Measurements from ENCODE around the gene CDNF.
"Not testable (repeated sequence)": the region's sequence is repeated elsewhere in the genome, so short reads cannot be mapped to it uniquely, and the experiment has no call there.

CDNF gene

DNA sequence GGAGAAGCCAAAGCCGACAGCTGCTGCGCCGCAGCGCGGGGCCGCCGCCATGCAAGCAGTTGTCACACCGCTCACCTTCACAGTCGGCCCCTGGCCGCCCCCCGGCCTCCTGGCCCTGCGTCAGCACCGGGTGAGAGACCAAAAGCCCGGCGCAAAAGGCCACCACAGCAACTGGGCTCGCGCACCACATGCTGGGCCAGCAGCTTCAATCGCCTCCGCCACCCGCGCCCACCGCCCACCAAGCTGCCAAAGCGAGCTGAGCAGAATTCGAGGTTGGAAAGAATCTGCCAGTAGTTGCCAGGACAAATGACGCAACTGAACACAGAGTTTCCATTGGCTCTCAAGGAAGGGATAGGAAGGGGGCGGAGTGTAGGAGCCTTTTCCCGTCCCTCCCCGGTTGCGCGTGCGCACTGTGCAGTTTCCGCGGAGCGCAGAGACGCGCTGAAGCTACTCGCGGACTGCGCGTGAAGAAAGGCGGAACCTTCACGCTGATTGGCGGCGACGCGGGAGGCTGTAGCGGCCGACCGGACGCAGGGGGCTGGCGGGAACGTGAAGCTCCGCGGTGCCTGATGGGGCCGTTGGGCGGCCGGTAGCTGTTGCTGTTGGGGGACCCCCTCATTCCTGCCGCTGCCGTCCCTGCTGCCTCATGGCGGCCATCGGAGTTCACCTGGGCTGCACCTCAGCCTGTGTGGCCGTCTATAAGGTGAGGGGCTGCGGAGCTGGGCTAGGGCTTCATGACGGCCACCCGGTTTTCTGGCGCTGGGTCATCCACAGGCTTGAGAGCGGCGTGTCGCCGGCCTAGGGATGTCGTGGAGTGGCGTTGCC is at the start of gene CDNF, which contains the start of the genes HSPA14 and MSANTD7:
Gene CDNF, minus strand, starts transcription at position 281 of the 825 bp plus-strand sequence. Its CDS starts 91 bp downstream, at position 190.
Gene HSPA14, plus strand, starts transcription at position 550 of the 825 bp plus-strand sequence. Its CDS starts 97 bp downstream, at position 647.
Gene MSANTD7, plus strand, starts transcription at position 550 of the 825 bp plus-strand sequence. CDS start 3,979 bp downstream, outside the sequence.
- Histone ChIP-seq H2AFZ (ENCODE audit: low read depth, low read length) (peak within 1 kb of the TSS; percentile 81), H3K9me3 (ENCODE audit: low read length) (no peaks in the 10 kb centered on the region), H3K27me3 (ENCODE audit: insufficient read depth, low read length) (no peaks in the 10 kb centered on the region), H3K36me3 (ENCODE audit: insufficient read depth, low read length) (peaks cover 28% of the 10 kb centered on the region), H3K4me3 (ENCODE audit: low read length) (peak within 1 kb of the TSS; percentile 88), H3K4me1 (ENCODE audit: insufficient read depth, low read length) (peaks cover 8% of the 10 kb centered on the region)

DNA sequence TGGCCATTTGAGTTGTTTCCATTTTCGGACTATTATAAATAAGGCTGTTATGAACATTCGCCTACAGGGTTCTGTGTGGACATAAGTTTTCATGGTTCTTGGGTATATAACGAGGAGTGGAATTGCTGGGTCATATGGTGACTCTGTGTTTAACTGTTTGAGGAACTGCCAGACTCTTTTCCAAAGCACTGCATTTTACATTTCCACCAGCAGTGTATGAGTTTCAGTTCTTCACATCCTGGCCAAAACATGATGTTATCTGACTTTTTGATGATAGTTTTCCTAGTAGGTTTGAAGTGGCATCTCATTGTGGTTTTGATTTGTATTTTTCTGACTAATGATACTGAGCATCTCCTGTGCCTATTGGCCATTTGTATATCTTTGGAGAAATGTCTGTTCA is 46.2 kb upstream of the CDNF start:
- peaks cover 53% of the 10 kb centered on the region for H3K36me3 ChIP-seq (ENCODE audit: insufficient read depth, low read length)
- H3K4me3 ChIP-seq (ENCODE audit: low read length): no peak overlapping the region
- no peak overlapping the region for H2AFZ ChIP-seq (ENCODE audit: low read depth, low read length)
- H3K27me3 ChIP-seq (ENCODE audit: insufficient read depth, low read length): no peaks in the 10 kb centered on the region
- peaks cover 9% of the 10 kb centered on the region for H3K4me1 ChIP-seq (ENCODE audit: insufficient read depth, low read length)
- peaks cover 7% of the 10 kb centered on the region for H3K9me3 ChIP-seq (ENCODE audit: low read length)

DNA sequence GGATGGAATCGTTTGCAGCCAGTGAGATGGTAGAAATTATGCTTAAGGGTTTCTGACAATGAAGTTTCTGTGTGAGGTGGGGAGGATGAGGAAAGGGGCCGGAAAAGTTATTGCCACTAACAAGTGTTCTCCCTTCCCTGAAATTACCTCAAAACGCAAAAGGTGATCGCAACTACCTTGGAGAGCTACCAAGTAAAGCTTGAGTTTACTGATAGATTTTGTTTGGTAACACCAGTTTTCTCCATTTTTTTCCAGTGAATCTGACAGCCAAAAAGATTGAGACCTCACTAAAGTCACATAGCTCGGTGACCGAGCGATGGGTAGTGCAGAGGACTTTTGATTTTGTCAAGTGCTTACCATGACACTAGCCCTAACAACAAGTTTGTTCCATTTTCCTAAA is 42.4 kb upstream of the CDNF start:
- Histone ChIP-seq H2AFZ (ENCODE audit: low read depth, low read length) (no peak overlapping the region), H3K27me3 (ENCODE audit: insufficient read depth, low read length) (no peaks in the 10 kb centered on the region), H3K36me3 (ENCODE audit: insufficient read depth, low read length) (peaks cover 25% of the 10 kb centered on the region), H3K9me3 (ENCODE audit: low read length) (peaks cover 3% of the 10 kb centered on the region), H3K4me1 (ENCODE audit: insufficient read depth, low read length) (peaks cover 18% of the 10 kb centered on the region), H3K4me3 (ENCODE audit: low read length) (peak overlapping the region; percentile 86)

DNA sequence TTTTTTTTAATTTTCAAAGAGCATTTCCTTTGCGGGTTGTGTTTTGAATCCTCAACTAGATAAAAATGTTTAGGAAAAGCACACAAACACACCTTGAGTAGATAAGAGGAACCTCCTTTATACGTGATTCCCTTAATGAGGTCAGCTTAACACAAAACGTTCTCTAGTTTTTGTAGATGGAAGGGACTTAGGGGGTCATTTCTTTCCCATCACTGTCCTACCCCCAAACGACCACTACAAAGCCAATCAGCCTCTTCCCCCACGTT is 42.0 kb upstream of the CDNF start:
- no peak overlapping the region for H2AFZ ChIP-seq (ENCODE audit: low read depth, low read length)
- H3K36me3 ChIP-seq (ENCODE audit: insufficient read depth, low read length): peaks cover 22% of the 10 kb centered on the region
- peak overlapping the region; percentile 86 for H3K4me3 ChIP-seq (ENCODE audit: low read length)
- H3K27me3 ChIP-seq (ENCODE audit: insufficient read depth, low read length): no peaks in the 10 kb centered on the region
- H3K4me1 ChIP-seq (ENCODE audit: insufficient read depth, low read length): peaks cover 18% of the 10 kb centered on the region
- H3K9me3 ChIP-seq (ENCODE audit: low read length): no peaks in the 10 kb centered on the region

DNA sequence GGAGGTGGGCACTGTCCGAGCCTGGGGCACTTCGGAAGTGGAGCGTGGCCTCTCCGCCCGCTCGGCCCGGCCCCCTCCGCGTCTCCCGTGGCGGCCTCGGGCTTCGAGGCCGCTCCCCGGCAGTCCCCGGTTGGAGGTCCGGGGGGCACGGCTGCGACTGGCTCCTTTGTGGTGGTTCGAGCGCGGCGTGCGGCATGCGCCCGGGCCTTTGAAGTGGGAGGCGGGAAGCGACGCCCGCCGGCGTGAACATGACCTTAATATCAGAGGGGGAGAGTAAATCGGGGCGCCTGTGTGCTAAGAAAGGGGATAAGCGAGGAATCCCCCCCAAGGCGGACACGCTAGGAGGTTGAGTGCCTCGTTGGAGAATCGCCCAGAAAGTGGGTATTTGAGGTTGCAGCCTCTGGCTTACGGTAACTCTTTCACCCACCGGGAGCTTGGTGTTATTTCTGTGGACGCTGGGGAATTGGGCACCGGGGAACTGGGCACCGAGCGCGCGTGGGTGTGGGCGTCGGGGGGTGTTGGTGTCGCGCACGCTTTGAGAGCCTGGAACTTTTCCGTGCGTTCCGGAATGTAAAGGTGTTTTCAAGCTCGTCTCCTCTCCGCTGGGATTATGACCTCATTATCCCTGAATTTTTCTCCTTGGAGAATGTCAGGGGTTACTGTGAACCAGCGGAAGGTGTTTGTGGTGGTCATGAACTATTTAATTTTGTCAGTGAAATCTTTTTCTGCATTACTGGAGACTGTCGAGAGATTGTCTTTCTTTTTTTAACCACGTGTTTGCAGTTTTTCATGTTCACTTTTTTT is 41.5 kb upstream of the CDNF start:
- peak overlapping the region; percentile 86 for H3K4me3 ChIP-seq (ENCODE audit: low read length)
- H3K9me3 ChIP-seq (ENCODE audit: low read length): no peaks in the 10 kb centered on the region
- no peaks in the 10 kb centered on the region for H3K27me3 ChIP-seq (ENCODE audit: insufficient read depth, low read length)
- H2AFZ ChIP-seq (ENCODE audit: low read depth, low read length): peak overlapping the region; percentile 50
- H3K36me3 ChIP-seq (ENCODE audit: insufficient read depth, low read length): peaks cover 17% of the 10 kb centered on the region
- H3K4me1 ChIP-seq (ENCODE audit: insufficient read depth, low read length): peaks cover 18% of the 10 kb centered on the region

DNA sequence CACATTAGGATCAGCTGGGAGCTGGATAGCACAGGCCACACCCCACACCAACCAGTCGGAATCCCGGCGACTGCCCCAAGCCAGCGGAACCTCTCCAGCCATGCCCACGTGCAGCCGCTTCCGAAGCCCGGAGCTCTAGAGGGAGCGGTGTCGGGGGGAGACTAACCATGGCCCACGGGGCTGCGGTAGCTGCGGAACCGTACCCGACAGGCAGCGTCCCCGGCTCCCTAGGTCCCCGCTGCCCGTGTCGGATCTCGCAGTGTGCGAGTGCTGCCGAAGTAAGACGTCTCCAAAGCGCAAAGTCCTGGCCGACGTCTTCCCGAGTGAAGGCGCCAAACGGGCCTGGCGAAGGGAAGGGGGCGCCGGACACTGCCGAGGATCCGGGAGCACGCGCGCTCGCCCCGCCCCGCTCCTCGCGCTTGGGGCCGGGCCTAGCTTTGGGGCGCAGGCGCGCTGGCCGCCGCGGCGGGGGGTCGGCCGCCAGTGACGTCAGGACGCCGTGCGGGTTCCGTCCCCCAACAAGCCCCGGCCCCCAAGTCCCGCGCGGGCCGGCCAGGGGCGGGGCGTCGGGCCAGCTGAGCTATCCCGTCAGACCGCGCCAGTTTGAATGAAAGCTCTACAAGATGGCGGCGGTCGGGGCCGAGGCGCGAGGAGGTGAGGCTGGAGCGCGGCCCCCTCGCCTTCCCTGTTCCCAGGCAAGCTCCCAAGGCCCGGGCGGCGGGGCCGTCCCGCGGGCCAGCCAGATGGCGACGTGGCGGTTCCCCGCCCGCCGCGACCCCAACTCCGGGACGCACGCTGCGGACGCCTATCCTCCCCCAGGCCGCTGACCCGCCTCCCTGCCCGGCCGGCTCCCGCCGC is 40.7 kb upstream of the CDNF start, which contains the start of gene SUV39H2:
Gene SUV39H2, plus strand, starts transcription at position 601 of the 858 bp plus-strand sequence. Its CDS starts 23 bp downstream, at position 624.
- Histone ChIP-seq H2AFZ (ENCODE audit: low read depth, low read length) (peak within 1 kb of the TSS; percentile 86), H3K36me3 (ENCODE audit: insufficient read depth, low read length) (peaks cover 10% of the 10 kb centered on the region), H3K4me1 (ENCODE audit: insufficient read depth, low read length) (peaks cover 18% of the 10 kb centered on the region), H3K27me3 (ENCODE audit: insufficient read depth, low read length) (no peaks in the 10 kb centered on the region), H3K9me3 (ENCODE audit: low read length) (no peaks in the 10 kb centered on the region), H3K4me3 (ENCODE audit: low read length) (peak within 1 kb of the TSS; percentile 86)

DNA sequence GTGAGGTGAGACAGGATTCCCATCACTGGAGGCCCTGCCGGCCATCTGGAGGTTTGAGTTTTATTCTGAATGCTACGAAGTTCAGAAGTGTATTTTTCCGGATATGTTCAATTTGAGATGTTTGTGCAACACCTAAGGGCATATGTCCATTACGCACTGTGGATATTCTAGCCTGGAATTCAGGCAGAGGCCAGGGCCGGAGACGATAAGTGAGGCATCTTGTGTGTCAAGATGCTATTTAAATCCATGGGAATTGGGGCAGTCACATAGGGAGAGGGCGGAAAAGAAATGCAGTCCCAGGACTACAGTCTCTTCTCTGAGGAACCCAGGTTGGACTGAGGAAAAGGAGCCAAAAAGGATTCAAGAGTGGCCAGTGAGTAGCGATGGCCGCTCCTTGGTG is 38.9 kb upstream of the CDNF start:
- H3K27me3 ChIP-seq (ENCODE audit: insufficient read depth, low read length): no peaks in the 10 kb centered on the region
- peaks cover 18% of the 10 kb centered on the region for H3K4me1 ChIP-seq (ENCODE audit: insufficient read depth, low read length)
- H2AFZ ChIP-seq (ENCODE audit: low read depth, low read length): no peak overlapping the region
- H3K9me3 ChIP-seq (ENCODE audit: low read length): no peaks in the 10 kb centered on the region
- peak overlapping the region; percentile 86 for H3K4me3 ChIP-seq (ENCODE audit: low read length)
- peaks cover 8% of the 10 kb centered on the region for H3K36me3 ChIP-seq (ENCODE audit: insufficient read depth, low read length)

DNA sequence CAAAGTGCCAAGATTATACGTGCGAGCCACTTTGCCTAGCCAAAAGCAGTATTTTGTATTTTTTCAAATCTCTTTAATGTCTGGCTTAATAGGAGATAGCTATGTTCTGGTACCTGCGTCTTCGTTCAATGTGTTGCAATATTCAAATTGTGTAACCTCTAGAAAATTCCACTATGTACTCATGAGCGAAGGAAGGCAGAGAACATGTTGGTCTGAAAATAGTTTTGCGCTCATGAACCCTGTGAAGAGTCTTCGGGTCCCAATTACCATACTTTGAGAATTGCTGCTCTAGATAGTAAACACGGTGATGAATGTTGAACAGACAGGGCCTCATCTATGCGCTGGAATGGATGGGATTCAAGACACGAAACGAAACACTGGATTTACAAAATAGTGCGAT is 38.1 kb upstream of the CDNF start:
- Histone ChIP-seq H3K4me3 (ENCODE audit: low read length) (no peak overlapping the region), H3K27me3 (ENCODE audit: insufficient read depth, low read length) (no peaks in the 10 kb centered on the region), H3K4me1 (ENCODE audit: insufficient read depth, low read length) (peaks cover 18% of the 10 kb centered on the region), H3K36me3 (ENCODE audit: insufficient read depth, low read length) (peaks cover 8% of the 10 kb centered on the region), H3K9me3 (ENCODE audit: low read length) (no peaks in the 10 kb centered on the region), H2AFZ (ENCODE audit: low read depth, low read length) (no peak overlapping the region)

DNA sequence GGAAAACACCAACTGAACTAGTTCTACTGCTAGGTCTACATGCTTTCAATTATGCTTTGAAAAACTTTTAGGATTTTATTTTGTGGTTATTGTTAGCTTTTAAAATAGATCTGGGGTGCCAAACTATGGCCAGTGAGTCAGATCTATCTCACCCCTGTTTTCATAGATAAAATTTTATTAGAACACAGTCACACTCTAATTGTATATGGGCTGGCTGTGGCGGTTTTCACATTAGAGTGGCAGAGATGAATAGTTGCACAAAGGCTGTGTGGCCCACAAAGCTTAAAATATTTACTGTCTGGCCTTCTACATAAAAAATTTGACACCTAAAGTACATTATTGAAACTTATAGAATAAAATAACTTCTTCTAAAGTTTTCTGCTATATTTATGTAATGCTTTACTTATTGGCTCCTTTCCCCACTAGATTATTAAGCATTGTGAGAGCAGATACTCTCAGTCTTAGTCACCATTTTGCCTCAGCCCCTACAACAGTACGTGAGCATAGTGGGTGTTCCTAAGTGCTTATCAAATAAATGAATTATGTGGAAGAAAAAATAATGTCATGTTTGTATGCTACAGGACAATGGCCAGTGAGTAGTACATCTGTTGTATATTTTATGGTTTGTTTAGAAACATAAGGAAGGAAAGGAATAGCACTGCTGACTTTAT is 35.4 kb upstream of the CDNF start:
- Histone ChIP-seq H3K9me3 (ENCODE audit: low read length) (no peaks in the 10 kb centered on the region), H3K4me3 (ENCODE audit: low read length) (no peak overlapping the region), H2AFZ (ENCODE audit: low read depth, low read length) (no peak overlapping the region), H3K36me3 (ENCODE audit: insufficient read depth, low read length) (peaks cover 23% of the 10 kb centered on the region), H3K27me3 (ENCODE audit: insufficient read depth, low read length) (no peaks in the 10 kb centered on the region), H3K4me1 (ENCODE audit: insufficient read depth, low read length) (peaks cover 9% of the 10 kb centered on the region)

DNA sequence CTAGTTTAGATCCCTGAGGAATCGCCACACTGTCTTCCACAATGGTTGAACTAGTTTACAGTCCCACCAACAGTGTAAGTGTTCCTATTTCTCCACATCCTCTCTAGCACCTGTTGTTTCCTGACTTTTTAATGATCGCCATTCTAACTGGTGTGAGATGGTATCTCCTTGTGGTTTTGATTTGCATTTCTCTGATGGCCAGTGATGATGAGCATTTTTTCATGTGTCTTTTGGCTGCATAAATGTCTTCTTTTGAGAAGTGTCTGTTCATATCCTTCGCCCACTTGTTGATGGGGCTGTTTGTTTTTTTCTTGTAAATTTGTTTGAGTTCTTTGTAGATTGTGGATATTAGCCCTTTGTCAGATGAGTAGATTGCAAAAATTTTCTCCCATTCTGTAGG is 27.0 kb upstream of the CDNF start:
- H2AFZ ChIP-seq (ENCODE audit: low read depth, low read length); H3K9me3 ChIP-seq (ENCODE audit: low read length); H3K27me3 ChIP-seq (ENCODE audit: insufficient read depth, low read length); H3K4me3 ChIP-seq (ENCODE audit: low read length); H3K4me1 ChIP-seq (ENCODE audit: insufficient read depth, low read length): not testable (repeated sequence)
- H3K36me3 ChIP-seq (ENCODE audit: insufficient read depth, low read length): peaks cover 32% of the 10 kb centered on the region

DNA sequence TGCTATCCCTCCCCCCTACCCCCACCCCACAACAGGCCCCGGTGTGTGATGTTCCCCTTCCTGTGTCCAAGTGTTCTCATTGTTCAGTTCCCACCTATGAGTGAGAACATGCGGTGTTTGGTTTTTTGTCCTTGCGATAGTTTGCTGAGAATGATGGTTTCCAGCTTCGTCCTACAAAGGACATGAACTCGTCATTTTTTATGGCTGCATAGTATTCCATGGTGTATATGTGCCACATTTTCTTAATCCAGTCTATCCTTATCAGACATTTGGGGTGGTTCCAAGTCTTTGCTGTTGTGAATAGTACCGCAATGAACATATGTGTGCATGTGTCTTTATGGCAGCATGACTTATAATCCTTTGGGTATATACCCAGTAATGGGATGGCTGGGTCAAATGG is 26.6 kb upstream of the CDNF start:
- H3K27me3 ChIP-seq (ENCODE audit: insufficient read depth, low read length); H3K4me1 ChIP-seq (ENCODE audit: insufficient read depth, low read length); H2AFZ ChIP-seq (ENCODE audit: low read depth, low read length); H3K9me3 ChIP-seq (ENCODE audit: low read length); H3K4me3 ChIP-seq (ENCODE audit: low read length): not testable (repeated sequence)
- peaks cover 30% of the 10 kb centered on the region for H3K36me3 ChIP-seq (ENCODE audit: insufficient read depth, low read length)

DNA sequence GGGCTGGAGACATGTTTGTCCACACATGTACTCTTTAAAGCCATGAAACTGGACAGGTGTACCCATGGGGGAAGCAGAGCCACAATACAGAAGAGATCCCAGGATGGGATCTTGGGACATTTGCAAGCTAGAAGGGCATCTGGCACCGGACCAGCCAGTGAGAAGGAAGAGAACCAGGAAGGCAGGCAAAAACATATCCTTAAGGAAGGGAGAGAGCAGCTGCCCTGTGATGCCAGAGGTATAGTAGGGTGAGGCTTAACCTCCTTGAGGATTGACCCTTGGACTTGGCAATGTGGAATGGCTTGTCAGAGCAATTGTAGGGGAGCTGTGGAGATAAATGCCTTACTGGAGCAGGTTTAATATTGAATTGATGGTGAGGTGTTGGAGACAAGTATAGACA is 23.0 kb upstream of the CDNF start:
- Histone ChIP-seq H3K36me3 (ENCODE audit: insufficient read depth, low read length) (peaks cover 24% of the 10 kb centered on the region), H2AFZ (ENCODE audit: low read depth, low read length) (no peak overlapping the region), H3K4me1 (ENCODE audit: insufficient read depth, low read length) (no peaks in the 10 kb centered on the region), H3K4me3 (ENCODE audit: low read length) (no peak overlapping the region), H3K27me3 (ENCODE audit: insufficient read depth, low read length) (no peaks in the 10 kb centered on the region), H3K9me3 (ENCODE audit: low read length) (no peaks in the 10 kb centered on the region)
